Activated CD4-positive, alpha-beta memory T cell treated with anti-CD3 and anti-CD28 coated beads for 36 hours (primary cell): ENCODE data around the gene SPATA33. TPM values are rescaled to one million over a fixed set of nuclear protein-coding genes. Genes with fewer than 3 reads are reported as not detected.
"Not testable (repeated sequence)": the region's sequence is repeated elsewhere in the genome, so short reads cannot be mapped to it uniquely, and the experiment has no call there.

ENCODE experiments used
- CTCF ChIA-PET: fragments of 350-600 bp; sonication (Branson Sonifier 250); formaldehyde crosslinking; loops from one replicate; lab custom pipeline; 2021; ENCODE audit warnings: antibody characterized with exemption, inconsistent platforms; lab: Charles Lee
- POLR2A ChIA-PET: fragments of 350-600 bp; sonication (Branson Sonifier 250); formaldehyde crosslinking; loops from one replicate; lab custom pipeline; 2021; ENCODE audit warnings: antibody characterized with exemption; lab: Charles Lee
- DNase-seq: peaks from one replicate; pipeline ENCODE4 v3.0.0-alpha.2; 2020
- H3K27ac Mint-ChIP-seq: one replicate; pipeline ENCODE4 v1.8.0; 2021; ENCODE audit warnings: mixed read lengths
- H3K27me3 Mint-ChIP-seq: one replicate; pipeline ENCODE4 v1.8.0; 2021; ENCODE audit warnings: mixed read lengths
- H3K36me3 Mint-ChIP-seq: one replicate; pipeline ENCODE4 v1.8.0; 2021; ENCODE audit warnings: mixed read lengths
- H3K4me1 Mint-ChIP-seq: one replicate; pipeline ENCODE4 v1.8.0; 2021; ENCODE audit warnings: low read depth, mixed read lengths
- H3K4me3 Mint-ChIP-seq: one replicate; pipeline ENCODE4 v1.8.0; 2021; ENCODE audit warnings: mild to moderate bottlenecking, mixed read lengths
- H3K9me3 Mint-ChIP-seq: one replicate; pipeline ENCODE4 v1.8.0; 2021; ENCODE audit warnings: mixed read lengths
- intact Hi-C: fragments of 100-400 bp; cut with micrococcal nuclease; formaldehyde crosslinking; loops from one replicate; pipeline ENCODE4 v1.15.1; 2023
- total RNA-seq, 2 experiments: library from RNA; stranded (reverse); gene quantifications; one replicate each; pipeline ENCODE4 v1.2.3, GENCODE V29; 2021

The SPATA33 gene
- total RNA-seq, 2 experiments from 2014 or later = 7.1 to 10.1 TPM

DNA sequence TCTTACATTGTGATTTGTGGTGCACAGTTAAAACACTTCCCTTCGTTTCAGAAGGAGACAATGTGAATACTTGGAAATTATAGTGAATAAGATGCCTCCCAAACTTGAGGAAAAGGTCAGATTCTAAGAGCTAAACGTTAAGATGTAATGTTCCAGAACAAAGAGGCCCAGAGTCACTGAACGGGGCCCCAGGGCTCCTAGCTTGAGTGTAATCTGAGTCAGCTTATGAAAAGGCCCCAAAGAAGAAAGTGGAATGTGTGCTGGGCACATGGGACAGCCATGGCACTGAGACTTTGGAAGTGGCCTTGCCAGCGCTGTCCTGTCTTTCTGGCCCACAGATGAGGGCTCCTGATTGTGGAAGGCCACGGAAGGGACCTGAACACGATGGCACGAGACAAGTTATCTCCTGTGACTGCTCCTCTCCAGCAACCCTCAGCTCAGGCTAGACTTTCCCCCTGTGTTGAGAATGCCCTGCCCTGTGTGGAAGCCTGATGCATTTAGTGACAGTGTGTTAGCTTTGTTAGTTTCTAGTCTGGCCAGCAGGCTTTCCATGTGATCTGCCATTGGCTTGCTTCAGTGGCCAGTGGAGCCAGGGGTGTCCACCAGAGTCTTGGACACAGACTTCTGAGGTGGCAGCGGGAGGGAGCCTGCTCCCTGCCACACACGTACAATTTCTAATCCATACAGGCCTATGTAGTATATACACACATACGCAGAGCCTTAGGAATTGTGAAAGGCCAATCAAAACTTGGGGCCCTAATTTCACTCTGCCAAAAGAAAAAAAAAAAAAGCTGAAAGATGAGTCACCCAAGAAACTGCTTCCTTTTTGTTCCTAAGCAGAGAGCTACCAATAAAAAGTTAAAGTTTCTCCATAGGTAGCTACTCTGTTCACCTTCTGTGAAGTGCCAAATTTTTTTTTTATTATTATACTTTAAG lies 13.1 kb downstream of the SPATA33 start:
- H3K27ac Mint-ChIP-seq = no peak overlapping the region
- no peak for DNase-seq
- peaks cover 11% of the 10 kb centered on the region for H3K4me1 Mint-ChIP-seq
- intact Hi-C loops = no loop called here
- no peaks in the 10 kb centered on the region for H3K36me3 Mint-ChIP-seq
- CTCF ChIA-PET = interaction anchor here (0.6 to 1.1 kb wide), 4 partner anchors 28 to 149 kb away, joined by 3 to 7 read pairs (median 4); no protein-coding TSS in a partner anchor
- no peaks in the 10 kb centered on the region for H3K9me3 Mint-ChIP-seq
- POLR2A ChIA-PET = no interaction called here
- no peaks in the 10 kb centered on the region for H3K27me3 Mint-ChIP-seq
- H3K4me3 Mint-ChIP-seq = no peak overlapping the region

DNA sequence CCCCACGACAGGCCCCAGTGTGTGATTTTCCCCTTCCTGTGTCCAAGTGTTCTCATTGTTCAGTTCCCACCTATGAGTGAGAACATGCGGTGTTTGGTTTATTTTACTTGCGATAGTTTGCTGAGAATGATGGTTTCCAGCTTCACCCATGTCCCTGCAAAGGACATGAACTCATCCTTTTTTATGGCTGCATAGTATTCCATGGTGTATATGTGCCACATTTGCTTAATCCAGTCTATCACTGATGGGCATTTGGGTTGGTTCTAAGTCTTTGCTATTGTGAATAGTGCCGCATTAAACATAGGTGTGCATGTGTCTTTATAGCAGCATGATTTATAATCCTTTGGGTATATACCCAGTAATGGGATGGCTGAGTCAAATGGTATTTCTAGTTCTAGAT lies 13.9 kb downstream of the SPATA33 start:
- DNase-seq, H3K36me3 Mint-ChIP-seq, POLR2A ChIA-PET, H3K9me3 Mint-ChIP-seq, intact Hi-C loops, H3K27ac Mint-ChIP-seq, H3K4me3 Mint-ChIP-seq, H3K27me3 Mint-ChIP-seq: not testable (repeated sequence)
- CTCF ChIA-PET = interaction anchor here (0.6 to 0.7 kb wide), 3 partner anchors 27 to 150 kb away, joined by 3 to 7 read pairs (median 3); no protein-coding TSS in a partner anchor
- H3K4me1 Mint-ChIP-seq = peaks cover 11% of the 10 kb centered on the region

DNA sequence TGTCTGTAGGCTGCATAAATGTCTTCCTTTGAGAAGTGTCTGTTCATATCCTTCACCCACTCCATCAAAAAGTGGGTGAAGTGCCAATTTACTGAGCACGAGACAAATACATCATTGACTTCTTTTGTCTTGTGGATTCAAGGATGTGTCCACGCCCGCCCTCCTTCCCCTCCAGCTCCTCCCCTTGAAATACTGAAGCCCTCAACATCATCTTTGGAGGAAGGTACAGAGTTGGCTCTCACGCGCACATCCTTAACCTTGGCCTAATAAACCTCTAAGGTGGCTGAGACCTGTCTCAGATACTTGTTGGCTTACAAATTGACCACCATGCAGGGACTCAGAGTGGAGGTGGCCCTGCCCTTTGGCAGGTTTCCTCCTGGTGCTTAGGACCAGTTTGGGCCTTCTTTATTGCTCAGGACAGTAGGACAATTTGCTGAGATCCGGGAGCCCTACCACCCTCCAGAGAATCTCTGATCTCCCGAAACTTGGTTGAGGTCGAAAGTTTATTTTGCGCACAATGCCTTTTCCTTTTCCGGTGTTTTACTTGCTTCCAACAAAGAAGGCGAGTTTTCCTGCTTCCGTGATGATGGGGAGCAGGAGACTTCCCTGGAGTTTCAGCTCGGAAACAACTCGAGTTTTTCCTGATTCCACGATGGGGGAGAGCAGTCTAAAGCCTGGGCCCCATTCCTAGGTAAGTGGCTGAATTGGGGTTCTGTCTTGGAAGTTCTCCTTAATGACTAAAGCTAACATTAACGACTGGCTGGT lies 14.7 kb downstream of the SPATA33 start:
- POLR2A ChIA-PET = no interaction called here
- no peak overlapping the region for H3K4me3 Mint-ChIP-seq
- CTCF ChIA-PET = interaction anchor here (1.4 kb wide), 1 partner anchor 31 kb away, joined by 3 read pairs; no protein-coding TSS in a partner anchor
- H3K36me3 Mint-ChIP-seq = no peaks in the 10 kb centered on the region
- no peak overlapping the region for H3K27ac Mint-ChIP-seq
- H3K9me3 Mint-ChIP-seq = no peaks in the 10 kb centered on the region
- intact Hi-C loops = no loop called here
- no peaks in the 10 kb centered on the region for H3K27me3 Mint-ChIP-seq
- DNase-seq = no peak
- H3K4me1 Mint-ChIP-seq = peaks cover 11% of the 10 kb centered on the region

GRCh38 chr16:89678258-89678657 lies 20.6 kb downstream of the SPATA33 start:
- DNase-seq = no peak
- H3K36me3 Mint-ChIP-seq = no peaks in the 10 kb centered on the region
- H3K9me3 Mint-ChIP-seq = peaks cover 4% of the 10 kb centered on the region

DNA sequence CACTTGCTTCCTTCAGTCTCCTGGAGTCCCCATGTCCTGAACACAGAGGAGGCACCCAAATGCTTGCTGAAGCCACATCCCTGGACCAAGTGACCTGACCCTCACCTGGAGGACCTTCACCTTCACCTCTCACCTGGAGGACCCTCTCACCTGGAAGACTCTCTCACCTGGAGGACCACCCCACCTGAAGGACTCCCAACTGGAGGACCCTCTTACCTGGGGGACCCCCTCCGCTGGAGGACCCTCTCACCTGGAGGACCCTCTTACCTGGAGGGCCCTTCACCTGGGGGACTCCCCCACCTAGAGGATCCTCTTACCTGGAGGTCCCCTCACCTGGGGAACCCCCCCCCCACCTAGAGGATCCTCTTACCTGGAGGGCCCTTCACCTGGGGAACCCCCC lies 28.3 kb downstream of the SPATA33 start:
- DNase-seq = no peak
- CTCF ChIA-PET = interaction anchor here (1.1 to 2.6 kb wide), 3 partner anchors 14 to 175 kb away, joined by 3 to 31 read pairs (median 14); partner anchors contain the start of gene SPATA2L
- intact Hi-C loops = loop anchor here (1.0 kb wide), 3 partner anchors 14 to 126 kb away; partner anchors contain the start of gene RPL13
- Mint-ChIP-seq H3K27ac (no peak overlapping the region), H3K27me3 (no peaks in the 10 kb centered on the region), H3K4me3 (no peak overlapping the region), H3K36me3 (peaks cover 10% of the 10 kb centered on the region), H3K4me1 (peaks cover 15% of the 10 kb centered on the region), H3K9me3 (no peaks in the 10 kb centered on the region)
- POLR2A ChIA-PET = interaction anchor here (1.5 to 2.1 kb wide), 2 partner anchors 15 to 38 kb away, joined by 3 to 12 read pairs; partner anchors contain the start of gene SPATA2L

More at GRCh38 chr16:89678258-89678657, 20.6 kb downstream of the SPATA33 start:
- no peak overlapping the region for H3K4me3 Mint-ChIP-seq
- ChIA-PET POLR2A (no interaction called here), CTCF (interaction anchor here (2.7 kb wide), 1 partner anchor 22 kb away, joined by 9 read pairs; no protein-coding TSS in a partner anchor)
- intact Hi-C loops = no loop called here
- no peaks in the 10 kb centered on the region for H3K27me3 Mint-ChIP-seq
- no peak overlapping the region for H3K27ac Mint-ChIP-seq
- H3K4me1 Mint-ChIP-seq = no peaks in the 10 kb centered on the region

GRCh38 chr16:89686520-89687091 lies 29.0 kb downstream of the SPATA33 start, which contains the start of gene CDK10:
TSS of gene CDK10 (plus strand) at chr16:89686689. CDS start at chr16:89686711, 22 bp downstream.
- Mint-ChIP-seq H3K27ac (peak within 1 kb of the TSS; percentile 90), H3K36me3 (peaks cover 14% of the 10 kb centered on the region), H3K4me1 (peaks cover 15% of the 10 kb centered on the region), H3K9me3 (no peaks in the 10 kb centered on the region), H3K27me3 (no peaks in the 10 kb centered on the region), H3K4me3 (peak within 1 kb of the TSS; percentile 92)
- ChIA-PET POLR2A (interaction anchor here (1.5 to 2.1 kb wide), 2 partner anchors 14 to 37 kb away, joined by 3 to 12 read pairs; partner anchors contain the start of gene SPATA2L), CTCF (interaction anchor here (0.6 to 2.6 kb wide), 4 partner anchors 13 to 239 kb away, joined by 3 to 31 read pairs (median 8); partner anchors contain the start of gene SPATA2L)
- intact Hi-C loops = loop anchor here (1.0 kb wide), 3 partner anchors 14 to 126 kb away; partner anchors contain the start of gene RPL13
- peak; percentile 94 for DNase-seq

- Mint-ChIP-seq H3K27me3 (no peaks in the 10 kb centered on the region), H3K36me3 (peaks cover 14% of the 10 kb centered on the region), H3K9me3 (no peaks in the 10 kb centered on the region), H3K27ac (peak overlapping the region; percentile 70), H3K4me3 (peak overlapping the region; percentile 92), H3K4me1 (peaks cover 15% of the 10 kb centered on the region)
- intact Hi-C loops = no loop called here
- POLR2A ChIA-PET = interaction anchor here (1.5 to 2.1 kb wide), 2 partner anchors 13 to 37 kb away, joined by 3 to 12 read pairs; partner anchors contain the start of gene SPATA2L
- DNase-seq = peak; percentile 47
- CTCF ChIA-PET = interaction anchor here (0.6 to 2.6 kb wide), 4 partner anchors 13 to 239 kb away, joined by 3 to 31 read pairs (median 8); partner anchors contain the start of gene SPATA2L
These were observed 29.7 kb downstream of the SPATA33 start for GRCh38 chr16:89687092-89687940.

DNA sequence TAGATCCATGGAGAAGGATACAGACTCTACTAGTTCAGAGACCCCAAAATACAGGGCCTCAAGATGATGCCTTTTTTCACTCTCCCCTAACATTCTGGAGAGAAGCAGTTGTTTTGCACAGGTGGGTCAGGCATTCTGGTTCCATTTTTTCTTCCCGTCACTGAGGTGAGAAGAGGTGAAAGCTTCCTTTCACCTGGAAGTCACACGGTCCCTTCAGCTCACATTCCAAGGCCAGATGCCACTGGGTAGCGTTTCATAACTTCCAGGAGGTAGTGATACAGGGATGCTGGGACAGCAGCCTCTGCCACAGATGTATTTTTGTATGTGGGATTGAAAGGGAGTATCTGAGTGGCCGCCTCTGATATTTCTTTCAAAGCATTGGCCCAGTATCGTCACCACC lies 30.8 kb downstream of the SPATA33 start:
- no peak overlapping the region for H3K27ac Mint-ChIP-seq
- intact Hi-C loops = no loop called here
- ChIA-PET CTCF (interaction anchor here (0.9 kb wide), 1 partner anchor 12 kb away, joined by 3 read pairs; no protein-coding TSS in a partner anchor), POLR2A (no interaction called here)
- H3K36me3 Mint-ChIP-seq = peaks cover 17% of the 10 kb centered on the region
- H3K4me3 Mint-ChIP-seq = peak overlapping the region; percentile 92
- no peaks in the 10 kb centered on the region for H3K9me3 Mint-ChIP-seq
- H3K27me3 Mint-ChIP-seq = no peaks in the 10 kb centered on the region
- DNase-seq = no peak
- peaks cover 15% of the 10 kb centered on the region for H3K4me1 Mint-ChIP-seq

DNA sequence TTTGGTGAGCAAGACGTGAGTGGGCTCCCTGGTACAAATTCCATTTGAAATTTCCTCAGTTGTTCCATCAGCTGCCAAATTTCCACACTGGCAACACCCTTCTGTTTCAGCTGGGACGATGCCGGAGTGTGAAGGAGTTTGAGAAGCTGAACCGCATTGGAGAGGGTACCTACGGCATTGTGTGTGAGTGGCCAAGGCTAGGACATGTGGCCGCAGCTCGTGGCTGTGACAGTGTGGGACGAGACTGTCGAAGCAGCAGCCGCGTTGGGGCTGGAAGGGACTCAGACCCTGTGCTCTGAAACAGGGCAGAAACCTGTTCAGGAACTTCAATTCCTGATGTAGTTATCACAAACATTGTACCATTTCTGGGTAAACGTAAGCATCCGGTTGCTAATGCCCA lies 31.5 kb downstream of the SPATA33 start:
- Mint-ChIP-seq H3K4me3 (no peak overlapping the region), H3K9me3 (no peaks in the 10 kb centered on the region), H3K27ac (no peak overlapping the region), H3K4me1 (peaks cover 15% of the 10 kb centered on the region), H3K36me3 (peaks cover 20% of the 10 kb centered on the region), H3K27me3 (no peaks in the 10 kb centered on the region)
- no peak for DNase-seq
- ChIA-PET POLR2A (no interaction called here), CTCF (interaction anchor here (0.9 kb wide), 1 partner anchor 11 kb away, joined by 6 read pairs; no protein-coding TSS in a partner anchor)
- intact Hi-C loops = no loop called here

DNA sequence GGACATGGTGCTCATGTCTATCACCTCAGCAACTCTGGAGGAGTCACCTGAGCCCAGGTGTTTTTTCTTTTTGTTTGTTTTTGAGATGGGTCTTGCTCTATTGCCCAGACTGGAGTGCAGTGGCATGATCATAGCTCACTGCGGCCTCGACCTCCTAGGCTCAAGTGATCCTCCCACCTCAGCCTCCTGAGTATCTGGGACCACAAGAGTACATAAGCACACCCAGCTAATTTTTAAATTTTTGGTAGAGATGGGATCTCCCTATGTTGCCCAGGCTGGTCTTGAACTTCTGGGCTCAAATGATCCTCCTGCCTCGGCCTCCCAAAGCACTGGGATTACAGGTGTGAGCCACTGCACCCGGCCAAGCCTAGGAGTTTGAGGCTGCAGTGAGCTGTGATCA lies 32.0 kb downstream of the SPATA33 start:
- Mint-ChIP-seq H3K36me3 (peaks cover 20% of the 10 kb centered on the region), H3K4me1 (peaks cover 15% of the 10 kb centered on the region)
- H3K27me3 Mint-ChIP-seq, intact Hi-C loops, H3K27ac Mint-ChIP-seq, H3K4me3 Mint-ChIP-seq, H3K9me3 Mint-ChIP-seq, DNase-seq, POLR2A ChIA-PET: not testable (repeated sequence)
- CTCF ChIA-PET = interaction anchor here (0.9 kb wide), 1 partner anchor 11 kb away, joined by 6 read pairs; no protein-coding TSS in a partner anchor
